Smooth muscle cell (in vitro differentiated cells): ENCODE measurements around the gene GLIS2. TPM values are rescaled to one million over a fixed set of nuclear protein-coding genes. Genes with fewer than 3 reads are reported as not detected.

ENCODE experiments used
- DNase-seq: peaks from one replicate; lab custom pipeline; 2025; ENCODE audit not compliant: unreplicated experiment; lab: John Stamatoyannopoulos, UW
- H2AFZ ChIP-seq: fragments of 200-600 bp; sonication (generic); 2 replicates; pipeline ENCODE4 v1.6.0; 2016; ENCODE audit warnings: antibody characterized with exemption, low read depth, mild to moderate bottlenecking
- H3F3A ChIP-seq: fragments of 200-600 bp; sonication (generic); 2 replicates; pipeline ENCODE4 v1.6.0; 2017; ENCODE audit warnings: antibody characterized with exemption, low read depth
- H3K27ac ChIP-seq: fragments of 200-600 bp; sonication (generic); 2 replicates; pipeline ENCODE4 v1.5.1; 2016; ENCODE audit warnings: low read depth, mild to moderate bottlenecking
- H3K27me3 ChIP-seq: fragments of 200-600 bp; sonication (generic); 2 replicates; pipeline ENCODE4 v1.6.1; 2016; ENCODE audit warnings: low read depth, mild to moderate bottlenecking
- H3K36me3 ChIP-seq: fragments of 200-600 bp; sonication (generic); 2 replicates; pipeline ENCODE4 v1.5.1; 2016; ENCODE audit warnings: low read depth
- H3K4me1 ChIP-seq: fragments of 200-600 bp; sonication (generic); 2 replicates; pipeline ENCODE4 v1.5.1; 2016; ENCODE audit warnings: low read depth
- H3K4me2 ChIP-seq: fragments of 200-600 bp; sonication (generic); 2 replicates; pipeline ENCODE4 v1.6.0; 2016; ENCODE audit warnings: mild to moderate bottlenecking
- H3K4me3 ChIP-seq: fragments of 200-600 bp; sonication (generic); 2 replicates; pipeline ENCODE4 v1.5.1; 2016; ENCODE audit warnings: mild to moderate bottlenecking
- H3K79me2 ChIP-seq: fragments of 200-600 bp; sonication (generic); 2 replicates; pipeline ENCODE4 v1.6.0; 2016; ENCODE audit warnings: low read depth, mild to moderate bottlenecking
- H3K9ac ChIP-seq: fragments of 200-600 bp; sonication (generic); 2 replicates; pipeline ENCODE4 v1.6.0; 2016; ENCODE audit warnings: low read depth
- H3K9me3 ChIP-seq: fragments of 200-600 bp; sonication (generic); replicated peaks from 2 replicates; pipeline ENCODE4 v1.5.1; 2016; ENCODE audit warnings: low read depth
- H4K20me1 ChIP-seq: fragments of 200-600 bp; sonication (generic); 2 replicates; pipeline ENCODE4 v1.6.0; 2016; ENCODE audit warnings: low read depth
- WGBS: methylation state at CpG from one replicate; pipeline ENCODE4 v1.1.7; 2016; ENCODE audit warnings: low lambda C conversion rate; 5-methylcytosine and 5-hydroxymethylcytosine counted together
- polyA plus RNA-seq: library from polyadenylated mRNA; unstranded; fragments of >200 nt; fragmentation: Nextera tagmentation; extraction: Ambion mirVana; gene quantifications from 2 replicates; pipeline ENCODE4 v1.2.1, GENCODE V29; 2016
- total RNA-seq: library from RNA; depleted of rRNA; stranded (reverse); fragments of >200 nt; gene quantifications from 2 replicates; pipeline ENCODE4 v1.2.3, GENCODE V29; 2014
- TF ChIP-seq, protein P1 (sequence below): fragments of 200-600 bp; sonication (generic); IDR thresholded peaks from 2 replicates; pipeline ENCODE4 v1.5.1; 2017; ENCODE audit warnings: borderline replicate concordance, mild to moderate bottlenecking, antibody characterized with exemption; ENCODE audit not compliant: insufficient read depth, poor library complexity, severe bottlenecking

Gene GLIS2
- total and polyA plus RNA-seq, 2 experiments from 2014 or later = 2.8 to 9.2 TPM

DNA sequence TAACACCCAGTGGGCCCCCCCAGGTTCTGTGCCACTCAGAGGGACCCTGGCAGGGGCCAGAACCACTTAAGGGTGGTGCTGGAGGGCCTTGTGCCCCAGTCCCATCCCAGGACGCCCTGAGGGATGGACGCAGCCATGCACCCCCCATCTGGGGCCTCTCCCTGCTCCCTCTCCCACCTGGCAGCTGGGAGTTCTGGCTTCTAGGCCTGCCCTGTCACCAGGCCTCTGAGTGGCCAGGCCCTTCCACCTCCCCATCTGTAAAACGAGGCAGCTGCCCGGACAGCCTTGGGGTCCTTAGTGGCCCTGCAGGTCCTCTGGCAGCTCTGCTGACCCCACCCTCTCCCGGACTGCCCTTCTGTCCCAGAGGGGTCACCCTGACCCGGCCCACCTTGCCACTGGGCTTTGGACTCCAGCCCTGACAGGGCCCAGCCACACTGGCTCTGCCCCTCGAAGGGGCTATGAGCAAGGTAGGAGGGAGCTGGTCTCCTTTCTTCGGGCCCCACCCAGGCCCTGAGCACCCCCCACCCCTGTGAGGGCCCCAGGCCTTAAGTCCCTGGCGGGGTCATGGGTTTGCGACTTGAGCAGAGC, 22.9 kb downstream of the GLIS2 start:
- Histone ChIP-seq H3K9me3 (no peaks in the 10 kb centered on the region), H3K4me2 (no peak overlapping the region), H3F3A (no peaks in the 10 kb centered on the region), H2AFZ (no peak overlapping the region), H3K4me3 (no peak overlapping the region), H3K27ac (no peak overlapping the region), H4K20me1 (peaks cover 55% of the 10 kb centered on the region), H3K27me3 (no peaks in the 10 kb centered on the region), H3K4me1 (no peaks in the 10 kb centered on the region), H3K9ac (no peak overlapping the region), H3K36me3 (no peaks in the 10 kb centered on the region), H3K79me2 (peaks cover 18% of the 10 kb centered on the region)
- no peak for DNase-seq
- TF ChIP-seq, protein P1, sequence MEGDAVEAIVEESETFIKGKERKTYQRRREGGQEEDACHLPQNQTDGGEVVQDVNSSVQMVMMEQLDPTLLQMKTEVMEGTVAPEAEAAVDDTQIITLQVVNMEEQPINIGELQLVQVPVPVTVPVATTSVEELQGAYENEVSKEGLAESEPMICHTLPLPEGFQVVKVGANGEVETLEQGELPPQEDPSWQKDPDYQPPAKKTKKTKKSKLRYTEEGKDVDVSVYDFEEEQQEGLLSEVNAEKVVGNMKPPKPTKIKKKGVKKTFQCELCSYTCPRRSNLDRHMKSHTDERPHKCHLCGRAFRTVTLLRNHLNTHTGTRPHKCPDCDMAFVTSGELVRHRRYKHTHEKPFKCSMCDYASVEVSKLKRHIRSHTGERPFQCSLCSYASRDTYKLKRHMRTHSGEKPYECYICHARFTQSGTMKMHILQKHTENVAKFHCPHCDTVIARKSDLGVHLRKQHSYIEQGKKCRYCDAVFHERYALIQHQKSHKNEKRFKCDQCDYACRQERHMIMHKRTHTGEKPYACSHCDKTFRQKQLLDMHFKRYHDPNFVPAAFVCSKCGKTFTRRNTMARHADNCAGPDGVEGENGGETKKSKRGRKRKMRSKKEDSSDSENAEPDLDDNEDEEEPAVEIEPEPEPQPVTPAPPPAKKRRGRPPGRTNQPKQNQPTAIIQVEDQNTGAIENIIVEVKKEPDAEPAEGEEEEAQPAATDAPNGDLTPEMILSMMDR = no peak
- 97% methylated on average over 10 of the region's 10 CpGs for WGBS

DNA sequence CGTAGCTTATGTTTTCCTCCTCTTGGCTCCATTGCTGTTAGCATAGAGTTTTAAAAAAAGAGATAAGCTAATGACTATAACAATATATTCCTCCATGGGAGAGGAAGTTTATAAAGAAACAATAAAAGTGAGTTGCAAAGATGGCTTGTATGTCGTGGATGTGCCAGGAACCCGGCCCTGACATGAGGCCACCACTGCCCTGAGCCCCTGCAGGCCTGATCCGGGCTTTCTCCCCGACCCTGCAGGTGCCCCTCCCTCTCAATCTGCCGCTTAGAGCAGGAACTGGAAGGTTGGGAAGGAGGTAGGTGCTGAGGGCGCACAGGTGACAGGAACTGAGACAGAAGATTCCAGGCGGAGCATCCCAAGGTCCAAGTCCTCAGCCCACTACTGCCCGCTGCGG, 23.6 kb downstream of the GLIS2 start:
- Histone ChIP-seq H3K4me3 (no peak overlapping the region), H3K4me1 (no peaks in the 10 kb centered on the region), H3K79me2 (peaks cover 20% of the 10 kb centered on the region), H3K36me3 (no peaks in the 10 kb centered on the region), H2AFZ (no peak overlapping the region), H3K9ac (no peak overlapping the region), H3K4me2 (no peak overlapping the region), H3F3A (no peaks in the 10 kb centered on the region), H3K27ac (no peak overlapping the region), H3K9me3 (no peaks in the 10 kb centered on the region), H3K27me3 (no peaks in the 10 kb centered on the region), H4K20me1 (peaks cover 55% of the 10 kb centered on the region)
- 96% methylated on average over 10 of the region's 10 CpGs for WGBS
- TF ChIP-seq, protein P1 = no peak
- DNase-seq = no peak

DNA sequence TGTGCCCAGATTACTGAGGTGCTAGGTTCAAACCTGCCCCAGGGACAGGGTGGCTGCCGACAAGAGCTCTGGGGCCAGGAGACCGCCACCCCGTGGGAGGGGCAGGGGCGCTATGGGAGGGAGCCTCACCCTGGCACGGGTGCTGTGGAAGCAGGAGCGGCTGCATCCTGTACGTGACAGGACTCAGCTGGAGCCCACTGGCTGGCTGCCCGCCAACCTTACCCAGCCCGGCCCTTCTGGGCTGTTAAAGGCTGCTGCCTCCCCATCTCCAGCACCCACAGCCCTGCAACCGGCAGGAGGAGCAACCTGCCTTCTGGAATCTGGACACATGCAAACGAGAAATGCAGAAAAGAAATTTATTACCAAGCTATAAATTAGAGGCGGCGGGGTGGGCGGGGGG, 24.0 kb downstream of the GLIS2 start:
- Histone ChIP-seq H2AFZ (no peak overlapping the region), H3F3A (no peaks in the 10 kb centered on the region), H3K9me3 (no peaks in the 10 kb centered on the region), H3K9ac (no peak overlapping the region), H3K4me1 (no peaks in the 10 kb centered on the region), H4K20me1 (peaks cover 53% of the 10 kb centered on the region), H3K4me2 (no peak overlapping the region), H3K79me2 (peaks cover 20% of the 10 kb centered on the region), H3K27ac (no peak overlapping the region), H3K27me3 (no peaks in the 10 kb centered on the region), H3K36me3 (no peaks in the 10 kb centered on the region), H3K4me3 (no peak overlapping the region)
- 93% methylated on average over 14 of the region's 14 CpGs for WGBS
- TF ChIP-seq, protein P1 = no peak
- DNase-seq = no peak

DNA sequence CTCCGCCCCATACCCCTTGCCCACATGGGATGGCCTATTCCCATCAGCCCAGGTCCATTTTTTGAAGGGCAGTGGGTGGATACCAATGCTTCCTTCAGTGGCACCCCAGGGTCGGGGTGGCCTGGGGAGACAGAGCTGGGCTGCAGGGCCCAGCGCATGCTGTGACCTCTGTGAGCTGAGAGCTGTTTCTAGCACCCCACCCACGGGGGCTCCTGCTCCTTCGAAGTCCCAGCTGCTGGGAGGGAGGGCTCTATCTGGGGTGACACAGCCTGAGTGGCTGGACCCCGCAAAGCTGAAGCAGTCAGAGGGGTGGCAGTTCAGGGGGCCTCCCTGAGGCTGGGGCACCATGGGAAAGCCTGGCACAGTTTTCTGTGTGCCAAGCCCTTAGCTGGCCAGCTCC, 24.6 kb downstream of the GLIS2 start:
- TF ChIP-seq, protein P1 = no peak
- peaks cover 54% of the 10 kb centered on the region for H4K20me1 ChIP-seq
- H3K4me2 ChIP-seq = no peak overlapping the region
- H3K4me3 ChIP-seq = no peak overlapping the region
- H3K36me3 ChIP-seq = no peaks in the 10 kb centered on the region
- 91% methylated on average over 6 of the region's 6 CpGs for WGBS
- H3K27ac ChIP-seq = no peak overlapping the region
- H3K27me3 ChIP-seq = no peaks in the 10 kb centered on the region
- H3F3A ChIP-seq = no peaks in the 10 kb centered on the region
- no peak overlapping the region for H2AFZ ChIP-seq
- peaks cover 20% of the 10 kb centered on the region for H3K79me2 ChIP-seq
- no peak overlapping the region for H3K9ac ChIP-seq
- no peak for DNase-seq
- no peaks in the 10 kb centered on the region for H3K4me1 ChIP-seq
- H3K9me3 ChIP-seq = no peaks in the 10 kb centered on the region
